Smooth muscle cell (in vitro differentiated cells): ENCODE measurements around the gene LAT. TPM values are rescaled to one million over a fixed set of nuclear protein-coding genes. Genes with fewer than 3 reads are reported as not detected.

Source experiments
- DNase-seq: peaks from one replicate; lab custom pipeline; 2025; ENCODE audit not compliant: unreplicated experiment; lab: John Stamatoyannopoulos, UW
- H2AFZ ChIP-seq: fragments of 200-600 bp; sonication (generic); 2 replicates; pipeline ENCODE4 v1.6.0; 2016; ENCODE audit warnings: antibody characterized with exemption, low read depth, mild to moderate bottlenecking
- H3F3A ChIP-seq: fragments of 200-600 bp; sonication (generic); 2 replicates; pipeline ENCODE4 v1.6.0; 2017; ENCODE audit warnings: antibody characterized with exemption, low read depth
- H3K27ac ChIP-seq: fragments of 200-600 bp; sonication (generic); 2 replicates; pipeline ENCODE4 v1.5.1; 2016; ENCODE audit warnings: low read depth, mild to moderate bottlenecking
- H3K27me3 ChIP-seq: fragments of 200-600 bp; sonication (generic); 2 replicates; pipeline ENCODE4 v1.6.1; 2016; ENCODE audit warnings: low read depth, mild to moderate bottlenecking
- H3K36me3 ChIP-seq: fragments of 200-600 bp; sonication (generic); 2 replicates; pipeline ENCODE4 v1.5.1; 2016; ENCODE audit warnings: low read depth
- H3K4me1 ChIP-seq: fragments of 200-600 bp; sonication (generic); 2 replicates; pipeline ENCODE4 v1.5.1; 2016; ENCODE audit warnings: low read depth
- H3K4me2 ChIP-seq: fragments of 200-600 bp; sonication (generic); 2 replicates; pipeline ENCODE4 v1.6.0; 2016; ENCODE audit warnings: mild to moderate bottlenecking
- H3K4me3 ChIP-seq: fragments of 200-600 bp; sonication (generic); 2 replicates; pipeline ENCODE4 v1.5.1; 2016; ENCODE audit warnings: mild to moderate bottlenecking
- H3K79me2 ChIP-seq: fragments of 200-600 bp; sonication (generic); 2 replicates; pipeline ENCODE4 v1.6.0; 2016; ENCODE audit warnings: low read depth, mild to moderate bottlenecking
- H3K9ac ChIP-seq: fragments of 200-600 bp; sonication (generic); 2 replicates; pipeline ENCODE4 v1.6.0; 2016; ENCODE audit warnings: low read depth
- H3K9me3 ChIP-seq: fragments of 200-600 bp; sonication (generic); replicated peaks from 2 replicates; pipeline ENCODE4 v1.5.1; 2016; ENCODE audit warnings: low read depth
- H4K20me1 ChIP-seq: fragments of 200-600 bp; sonication (generic); 2 replicates; pipeline ENCODE4 v1.6.0; 2016; ENCODE audit warnings: low read depth
- WGBS: methylation state at CpG from one replicate; pipeline ENCODE4 v1.1.7; 2016; ENCODE audit warnings: low lambda C conversion rate; 5-methylcytosine and 5-hydroxymethylcytosine counted together
- polyA plus RNA-seq: library from polyadenylated mRNA; unstranded; fragments of >200 nt; fragmentation: Nextera tagmentation; extraction: Ambion mirVana; gene quantifications from 2 replicates; pipeline ENCODE4 v1.2.1, GENCODE V29; 2016
- total RNA-seq: library from RNA; depleted of rRNA; stranded (reverse); fragments of >200 nt; gene quantifications from 2 replicates; pipeline ENCODE4 v1.2.3, GENCODE V29; 2014
- TF ChIP-seq, protein P1 (sequence below): fragments of 200-600 bp; sonication (generic); IDR thresholded peaks from 2 replicates; pipeline ENCODE4 v1.5.1; 2017; ENCODE audit warnings: borderline replicate concordance, mild to moderate bottlenecking, antibody characterized with exemption; ENCODE audit not compliant: insufficient read depth, poor library complexity, severe bottlenecking

LAT gene
- total and polyA plus RNA-seq, 2 experiments from 2014 or later = 3.5 to 8.2 TPM

DNA sequence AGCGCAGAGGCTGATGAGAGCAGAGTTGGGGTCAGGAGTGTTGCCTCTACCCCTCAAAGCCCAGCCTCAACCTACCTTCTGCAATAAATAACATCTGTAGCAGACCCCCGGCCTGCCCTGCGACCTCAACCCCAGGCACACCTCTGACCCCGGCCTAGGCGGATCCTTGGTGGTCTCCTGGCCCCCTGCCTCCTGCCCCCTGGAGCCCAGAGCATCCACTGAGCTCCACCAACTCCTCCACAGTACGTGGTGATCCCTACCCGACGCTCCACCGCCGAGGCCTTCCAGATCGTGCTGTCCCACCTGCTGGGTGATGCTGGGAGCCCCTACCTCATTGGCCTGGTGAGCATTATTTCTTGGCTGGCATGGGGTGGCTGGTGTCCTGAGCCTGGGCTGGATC is 1.9 kb upstream of the LAT start:
- no peaks in the 10 kb centered on the region for H3K9me3 ChIP-seq
- H3K4me3 ChIP-seq = no peak overlapping the region
- H3K79me2 ChIP-seq = no peaks in the 10 kb centered on the region
- TF ChIP-seq, protein P1, sequence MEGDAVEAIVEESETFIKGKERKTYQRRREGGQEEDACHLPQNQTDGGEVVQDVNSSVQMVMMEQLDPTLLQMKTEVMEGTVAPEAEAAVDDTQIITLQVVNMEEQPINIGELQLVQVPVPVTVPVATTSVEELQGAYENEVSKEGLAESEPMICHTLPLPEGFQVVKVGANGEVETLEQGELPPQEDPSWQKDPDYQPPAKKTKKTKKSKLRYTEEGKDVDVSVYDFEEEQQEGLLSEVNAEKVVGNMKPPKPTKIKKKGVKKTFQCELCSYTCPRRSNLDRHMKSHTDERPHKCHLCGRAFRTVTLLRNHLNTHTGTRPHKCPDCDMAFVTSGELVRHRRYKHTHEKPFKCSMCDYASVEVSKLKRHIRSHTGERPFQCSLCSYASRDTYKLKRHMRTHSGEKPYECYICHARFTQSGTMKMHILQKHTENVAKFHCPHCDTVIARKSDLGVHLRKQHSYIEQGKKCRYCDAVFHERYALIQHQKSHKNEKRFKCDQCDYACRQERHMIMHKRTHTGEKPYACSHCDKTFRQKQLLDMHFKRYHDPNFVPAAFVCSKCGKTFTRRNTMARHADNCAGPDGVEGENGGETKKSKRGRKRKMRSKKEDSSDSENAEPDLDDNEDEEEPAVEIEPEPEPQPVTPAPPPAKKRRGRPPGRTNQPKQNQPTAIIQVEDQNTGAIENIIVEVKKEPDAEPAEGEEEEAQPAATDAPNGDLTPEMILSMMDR = no peak
- H2AFZ ChIP-seq = no peak overlapping the region
- no peaks in the 10 kb centered on the region for H3K4me1 ChIP-seq
- whole genome bisulfite sequencing = 96% methylated on average over 11 of the region's 11 CpGs
- no peak overlapping the region for H3K9ac ChIP-seq
- no peaks in the 10 kb centered on the region for H3K27me3 ChIP-seq
- no peak overlapping the region for H3K27ac ChIP-seq
- H4K20me1 ChIP-seq = no peaks in the 10 kb centered on the region
- no peak for DNase-seq
- H3K4me2 ChIP-seq = no peak overlapping the region
- H3F3A ChIP-seq = no peaks in the 10 kb centered on the region
- peaks cover 3% of the 10 kb centered on the region for H3K36me3 ChIP-seq

GRCh38 chr16:28983644-28984043 is 1.2 kb upstream of the LAT start:
- no peaks in the 10 kb centered on the region for H3K9me3 ChIP-seq
- no peaks in the 10 kb centered on the region for H3F3A ChIP-seq
- peaks cover 3% of the 10 kb centered on the region for H3K36me3 ChIP-seq
- TF ChIP-seq, protein P1 = no peak
- H3K79me2 ChIP-seq = no peaks in the 10 kb centered on the region
- DNase-seq = no peak
- H3K4me1 ChIP-seq = no peaks in the 10 kb centered on the region
- WGBS = 98% methylated on average over 18 of the region's 18 CpGs
- H3K4me2 ChIP-seq = no peak overlapping the region
- no peak overlapping the region for H2AFZ ChIP-seq
- H3K9ac ChIP-seq = no peak overlapping the region
- no peak overlapping the region for H3K4me3 ChIP-seq
- H3K27ac ChIP-seq = no peak overlapping the region
- H4K20me1 ChIP-seq = no peaks in the 10 kb centered on the region
- no peaks in the 10 kb centered on the region for H3K27me3 ChIP-seq

DNA sequence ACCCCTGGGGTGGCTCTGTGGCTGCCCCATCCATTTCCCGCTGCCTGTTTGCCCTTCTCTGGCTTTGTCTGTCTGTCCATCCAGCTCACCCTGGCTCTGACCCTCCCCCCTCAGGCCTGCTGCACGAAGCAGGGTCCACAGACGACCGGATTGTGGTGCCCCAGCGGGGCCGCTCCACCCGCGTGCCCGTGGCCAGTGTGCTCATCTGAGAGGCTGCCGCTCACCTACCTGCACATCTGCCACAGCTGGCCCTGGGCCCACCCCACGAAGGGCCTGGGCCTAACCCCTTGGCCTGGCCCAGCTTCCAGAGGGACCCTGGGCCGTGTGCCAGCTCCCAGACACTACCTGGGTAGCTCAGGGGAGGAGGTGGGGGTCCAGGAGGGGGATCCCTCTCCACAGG is 761 bp upstream of the LAT start:
- TF ChIP-seq, protein P1 = no peak
- Histone ChIP-seq H3K9ac (no peak overlapping the region), H4K20me1 (no peaks in the 10 kb centered on the region), H3K27me3 (no peaks in the 10 kb centered on the region), H3K9me3 (no peaks in the 10 kb centered on the region), H2AFZ (no peak overlapping the region), H3K4me3 (no peak overlapping the region), H3K79me2 (no peaks in the 10 kb centered on the region), H3K36me3 (peaks cover 3% of the 10 kb centered on the region), H3K27ac (no peak overlapping the region), H3F3A (no peaks in the 10 kb centered on the region), H3K4me1 (no peaks in the 10 kb centered on the region), H3K4me2 (no peak overlapping the region)
- DNase-seq = no peak
- WGBS = 94% methylated on average over 12 of the region's 12 CpGs

- H3K36me3 ChIP-seq = peaks cover 3% of the 10 kb centered on the region
- no peak overlapping the region for H3K4me2 ChIP-seq
- TF ChIP-seq, protein P1 = no peak
- no peak overlapping the region for H2AFZ ChIP-seq
- no peaks in the 10 kb centered on the region for H3K9me3 ChIP-seq
- no peaks in the 10 kb centered on the region for H3K27me3 ChIP-seq
- no peak for DNase-seq
- no peak overlapping the region for H3K9ac ChIP-seq
- no peak overlapping the region for H3K4me3 ChIP-seq
- no peaks in the 10 kb centered on the region for H3K79me2 ChIP-seq
- no peaks in the 10 kb centered on the region for H3F3A ChIP-seq
- H3K4me1 ChIP-seq = no peaks in the 10 kb centered on the region
- H4K20me1 ChIP-seq = no peaks in the 10 kb centered on the region
- no peak overlapping the region for H3K27ac ChIP-seq
- 98% methylated on average over 19 of the region's 19 CpGs for WGBS
Observed at GRCh38 chr16:28985211-28986041, 574 bp downstream of the LAT start.
